ENCODE data around the gene CCIN.

Gene CCIN

DNA sequence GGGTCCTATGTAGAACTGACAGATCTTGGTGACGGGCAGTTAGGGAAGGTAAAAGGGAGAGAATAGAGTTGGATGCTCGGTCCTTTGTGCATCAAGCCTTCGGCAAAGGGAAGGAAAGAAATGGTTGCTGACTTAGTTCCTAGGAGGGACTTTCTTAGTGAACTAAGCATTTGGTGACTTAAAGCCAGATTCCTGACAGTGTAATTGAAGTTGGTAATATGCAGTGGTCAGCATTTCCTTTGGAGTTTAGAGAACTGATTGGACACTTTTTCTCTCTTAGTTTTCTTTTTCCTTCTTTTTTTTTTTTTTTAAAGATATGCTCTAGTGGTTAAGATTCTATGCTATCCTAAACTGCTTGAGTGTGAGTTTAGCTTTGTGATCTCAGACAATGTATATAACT lies 23.8 kb downstream of the CCIN start:
- no peak for DNase-seq

DNA sequence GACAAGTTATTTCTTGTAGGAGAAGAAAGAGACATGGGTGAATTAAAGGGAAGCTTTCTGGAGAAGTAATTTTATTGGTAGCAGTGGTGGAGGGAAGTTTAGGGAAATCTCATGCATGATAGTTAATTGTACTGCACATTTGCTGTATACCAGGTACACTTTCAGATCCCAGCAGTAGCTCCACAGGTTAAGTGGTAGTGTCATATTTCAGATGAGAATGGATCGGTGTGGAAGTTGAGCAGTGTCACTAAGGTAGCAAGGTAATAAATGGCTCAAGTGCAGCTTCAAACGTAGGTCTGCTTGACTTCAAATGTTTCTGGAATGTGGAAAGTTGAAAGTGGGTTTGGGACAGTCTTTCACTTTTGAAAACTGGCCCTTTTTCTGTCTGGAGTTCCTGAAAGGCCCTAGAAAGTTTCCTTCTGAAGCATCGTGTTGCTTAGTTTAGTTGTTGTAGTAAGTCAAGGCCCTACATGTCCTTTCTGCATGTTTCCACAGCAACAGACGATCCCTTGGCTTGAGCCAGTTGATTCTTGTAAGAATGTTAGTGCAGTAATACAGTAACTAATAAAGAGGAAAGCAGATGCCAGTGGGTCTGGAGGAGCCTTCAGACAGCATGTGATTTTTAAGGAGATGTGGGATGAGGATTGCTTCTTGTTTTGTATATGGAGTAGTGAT lies 25.3 kb downstream of the CCIN start:
- DNase-seq, result peak; percentile 40

DNA sequence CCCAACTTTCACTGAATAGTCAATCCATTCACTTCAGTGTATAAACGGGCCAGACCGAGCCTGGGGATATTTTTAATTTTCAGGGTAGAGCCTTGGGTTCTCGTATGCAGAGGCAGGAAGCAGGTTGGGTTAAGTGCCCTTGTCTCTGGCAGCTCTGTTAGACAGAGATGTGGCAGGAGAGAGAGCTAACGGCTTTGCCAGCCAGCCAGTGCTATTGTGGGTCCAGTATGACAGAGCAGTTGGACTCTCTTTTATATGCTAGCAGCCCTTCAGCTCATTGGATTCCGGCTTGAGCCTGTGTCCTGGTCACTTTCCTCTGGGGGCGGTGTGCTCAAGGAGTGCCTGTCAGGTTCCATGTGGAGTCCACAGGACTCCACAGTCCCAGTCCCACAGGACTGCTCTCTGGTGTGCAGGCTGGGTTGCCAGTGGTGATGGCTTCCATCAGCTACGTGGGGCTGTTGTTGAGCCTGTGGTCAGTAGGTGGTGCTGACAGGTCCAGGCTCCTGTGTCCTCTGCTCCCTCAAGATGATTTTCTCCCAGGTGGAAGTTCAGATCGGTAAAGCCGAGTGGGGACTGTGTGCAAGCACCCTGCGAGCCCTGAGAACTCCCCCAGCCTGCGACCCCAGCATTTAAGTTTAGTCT lies 35.8 kb downstream of the CCIN start:
- no peak for DNase-seq

DNA sequence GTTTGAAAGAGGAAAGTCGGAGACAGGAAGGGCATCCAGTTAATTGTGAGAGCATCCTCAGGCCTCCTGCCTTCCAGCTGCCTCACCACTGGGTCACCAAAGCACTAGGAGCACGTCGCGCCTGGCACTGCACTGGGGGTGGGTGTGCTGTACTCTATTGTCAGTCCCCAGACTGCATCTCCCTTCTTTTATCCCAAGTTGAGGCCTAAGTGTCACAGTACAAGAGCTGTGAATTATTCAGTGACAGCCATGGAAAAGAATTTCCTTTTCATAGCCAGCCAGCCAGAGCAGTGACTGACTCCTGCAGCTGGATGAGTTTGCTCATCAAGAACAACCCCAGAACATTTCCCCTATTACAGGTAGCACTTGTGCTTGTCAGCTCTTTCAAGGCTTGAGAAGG lies 37.8 kb downstream of the CCIN start:
- DNase-seq, result no peak

DNA sequence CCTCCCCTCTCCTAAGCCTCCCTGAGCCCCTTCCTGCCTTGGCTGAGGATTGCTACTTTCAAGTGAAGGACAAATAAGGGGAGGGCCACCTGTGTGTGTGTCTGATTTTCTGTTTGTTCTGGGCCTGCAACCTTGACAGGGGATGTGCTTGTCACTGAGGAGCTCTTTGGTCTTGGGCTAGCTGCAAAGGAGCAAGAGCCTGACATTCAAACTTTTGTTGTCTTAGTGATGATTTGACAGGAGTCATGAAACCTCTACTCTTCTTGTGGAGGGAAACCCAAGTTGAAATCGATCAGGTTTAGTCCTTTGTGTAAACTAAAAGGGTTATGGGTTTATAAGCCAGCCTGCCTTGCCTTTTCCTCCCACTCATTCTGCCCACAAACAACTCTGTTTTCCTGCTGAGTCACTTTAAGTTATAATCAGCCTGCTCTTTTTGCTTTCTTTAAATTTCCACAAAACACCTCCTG lies 38.4 kb downstream of the CCIN start:
- DNase-seq, result no peak

DNA sequence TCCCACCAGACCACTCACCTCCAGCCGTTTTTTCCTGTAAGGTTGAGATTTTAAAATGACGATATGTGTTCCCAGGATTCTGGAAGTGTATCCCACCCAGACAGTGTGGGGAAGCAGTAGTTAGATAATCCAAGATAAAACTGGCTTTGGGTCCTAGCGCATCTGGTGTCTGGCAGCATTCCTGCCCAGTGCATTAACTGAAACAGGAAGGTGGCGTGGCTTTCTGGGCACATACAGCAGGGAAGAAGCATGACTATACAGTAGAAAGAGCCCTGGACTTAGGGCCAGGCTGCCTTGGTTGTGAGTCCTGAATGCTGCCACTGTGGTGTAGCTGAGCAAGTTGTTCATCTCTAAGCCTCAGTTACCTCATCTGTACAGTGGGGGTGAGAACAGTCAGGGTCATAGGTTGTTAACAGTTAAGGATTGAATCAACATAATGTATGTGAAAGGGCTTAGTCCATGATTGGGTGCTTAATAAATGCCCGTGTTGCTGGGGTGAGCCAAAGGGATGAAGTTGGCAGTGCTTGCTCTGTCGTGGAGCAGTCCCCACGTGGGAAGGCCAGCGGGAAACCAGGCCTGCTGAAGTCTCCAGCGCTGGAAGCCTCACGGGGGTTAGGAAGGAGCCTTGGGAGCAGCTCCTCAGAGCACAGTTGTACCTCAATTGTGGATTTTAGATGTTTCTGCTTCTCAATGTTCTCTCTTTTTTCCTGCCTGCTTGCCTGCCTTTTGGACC lies 39.5 kb downstream of the CCIN start:
- no peak for DNase-seq

DNA sequence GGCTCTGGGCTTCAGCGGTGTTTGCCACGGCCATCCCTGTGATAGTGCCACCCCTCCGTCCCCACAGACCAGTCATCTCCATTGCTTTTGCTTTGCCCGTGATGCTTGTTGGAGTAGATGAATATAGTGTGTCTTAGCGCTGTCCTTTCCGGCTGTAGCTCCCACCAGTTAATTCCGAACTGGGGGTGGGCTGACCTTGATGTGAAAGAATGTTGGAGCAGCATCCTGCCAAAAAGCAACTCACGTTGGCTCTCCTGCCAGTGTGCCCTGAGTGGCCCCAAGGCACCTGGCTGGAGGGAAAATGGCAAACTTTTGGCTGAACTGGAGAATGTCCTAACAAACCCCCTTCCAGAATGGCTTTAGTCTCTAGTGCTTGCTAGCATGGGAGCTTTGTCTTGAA lies 41.5 kb downstream of the CCIN start:
- no peak for DNase-seq

DNA sequence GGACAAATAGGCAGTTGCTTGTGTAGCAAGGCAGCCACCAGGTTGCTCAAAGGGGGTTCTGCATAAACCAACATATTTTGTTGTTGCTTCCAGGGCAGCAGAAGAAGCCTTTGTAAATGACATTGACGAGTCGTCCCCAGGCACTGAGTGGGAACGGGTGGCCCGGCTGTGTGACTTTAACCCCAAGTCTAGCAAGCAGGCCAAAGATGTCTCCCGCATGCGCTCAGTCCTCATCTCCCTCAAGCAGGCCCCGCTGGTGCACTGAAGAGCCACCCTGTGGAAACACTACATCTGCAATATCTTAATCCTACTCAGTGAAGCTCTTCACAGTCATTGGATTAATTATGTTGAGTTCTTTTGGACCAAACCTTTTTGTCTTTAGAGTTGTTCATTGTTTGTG lies 42.3 kb downstream of the CCIN start:
- DNase-seq, result no peak

DNA sequence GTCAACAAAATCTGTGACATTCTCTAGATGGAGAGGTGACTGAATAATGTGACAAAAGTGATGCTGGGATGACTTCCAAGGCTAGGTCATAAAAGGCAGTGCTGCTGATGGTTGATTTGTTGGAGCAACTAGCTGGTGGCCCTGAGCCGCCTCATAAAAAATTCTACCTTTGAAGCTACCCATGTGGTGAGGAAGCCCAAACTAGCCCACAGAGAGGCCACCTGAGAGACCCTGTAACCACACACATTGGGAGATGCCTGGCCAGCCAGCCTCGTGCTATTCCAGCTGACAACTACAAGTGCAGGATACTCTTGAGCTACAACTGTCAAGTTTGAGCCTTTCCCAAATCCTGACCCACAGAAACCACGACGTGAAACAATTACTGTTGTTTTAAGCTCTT lies 44.2 kb downstream of the CCIN start:
- no peak for DNase-seq

DNA sequence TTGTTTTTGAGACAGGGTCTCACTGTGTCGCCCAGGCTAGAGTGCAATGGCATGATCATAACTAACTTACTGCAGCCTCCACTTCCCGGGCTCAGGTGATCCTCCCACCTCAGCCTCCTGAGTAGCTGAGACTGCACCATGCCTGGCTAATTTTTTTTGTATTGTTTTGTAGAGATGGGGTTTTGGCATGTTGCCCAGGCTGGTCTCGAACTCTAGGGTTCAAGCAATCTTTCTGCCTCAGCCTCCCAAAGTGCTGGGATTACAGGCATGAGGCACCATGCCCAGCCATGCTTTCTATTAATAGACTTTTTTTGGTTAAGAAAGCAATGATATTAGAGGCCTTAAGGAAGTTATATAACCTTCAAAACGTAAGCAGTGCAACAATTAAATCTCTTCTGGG lies 44.8 kb downstream of the CCIN start:
- no peak for DNase-seq

DNA sequence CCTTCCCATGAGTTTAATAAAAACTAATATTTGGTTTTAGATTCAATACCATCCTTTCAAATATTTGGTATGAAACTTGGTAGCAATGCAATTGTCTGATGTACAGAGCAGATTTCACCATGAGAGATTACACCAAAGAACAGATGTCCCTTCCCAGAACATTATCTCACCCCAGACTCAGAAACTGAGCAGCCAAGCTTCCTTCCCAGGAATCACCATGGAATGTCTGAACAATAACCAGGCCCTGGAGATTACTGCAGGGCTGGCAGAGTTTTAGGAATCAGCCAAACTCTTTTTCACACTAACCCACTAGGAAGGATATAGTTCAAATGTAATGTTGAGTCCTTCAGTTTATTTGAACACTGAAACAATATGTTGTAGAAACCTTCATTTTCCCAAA lies 45.4 kb downstream of the CCIN start:
- no peak for DNase-seq

DNA sequence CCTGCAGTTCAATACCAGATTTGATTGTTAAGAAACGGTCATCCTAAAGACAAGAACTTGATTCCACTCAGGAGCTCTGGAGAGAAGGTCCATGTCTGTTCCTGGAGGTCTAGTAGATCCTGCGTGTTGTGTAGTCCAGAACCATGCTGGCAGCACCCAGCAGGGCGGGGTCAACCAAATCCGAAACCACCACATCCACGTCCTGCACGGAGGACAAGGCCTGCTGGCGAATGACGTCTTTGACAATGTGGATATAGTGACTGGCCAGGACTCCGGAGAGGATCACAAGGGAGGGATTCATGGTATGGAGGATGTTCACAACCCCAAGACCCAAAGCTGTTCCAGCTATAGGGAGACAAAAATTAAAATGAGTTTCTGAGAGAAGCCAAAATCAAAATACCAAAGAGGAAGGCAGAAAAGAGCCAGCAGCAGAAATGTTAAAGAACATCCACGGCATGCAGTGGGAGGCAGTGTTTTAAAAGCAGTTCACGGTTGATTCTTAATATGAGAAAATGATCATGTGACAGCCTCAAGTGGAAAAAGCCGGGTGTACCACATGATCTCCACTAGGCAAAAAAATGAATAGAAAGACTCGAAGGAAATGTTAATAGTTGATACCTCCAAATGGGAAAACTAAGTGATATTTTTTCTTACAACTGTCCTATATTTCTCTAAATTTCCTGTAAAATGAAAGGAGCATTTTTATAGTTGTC lies 48.2 kb downstream of the CCIN start:
- no peak for DNase-seq

DNA sequence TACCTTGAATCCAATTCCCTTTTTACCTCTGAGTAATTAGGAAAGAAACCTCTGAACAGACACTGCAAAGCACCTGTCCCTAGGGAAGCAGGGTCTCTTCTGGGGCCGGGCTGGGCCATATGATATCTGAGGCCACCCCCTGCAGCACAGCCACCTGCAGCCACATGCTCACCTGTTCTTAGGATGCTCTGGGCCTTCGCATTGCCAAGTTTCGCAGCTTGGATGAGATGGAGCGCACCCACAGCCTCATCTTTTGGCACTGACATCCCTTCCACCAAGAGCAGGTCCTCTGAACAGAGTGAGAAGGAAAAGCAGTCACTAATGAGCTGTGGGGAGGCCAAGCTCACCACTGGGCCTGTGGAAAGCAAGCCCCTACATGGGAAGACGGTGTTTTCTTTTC lies 48.8 kb downstream of the CCIN start:
- DNase-seq, result no peak

DNA sequence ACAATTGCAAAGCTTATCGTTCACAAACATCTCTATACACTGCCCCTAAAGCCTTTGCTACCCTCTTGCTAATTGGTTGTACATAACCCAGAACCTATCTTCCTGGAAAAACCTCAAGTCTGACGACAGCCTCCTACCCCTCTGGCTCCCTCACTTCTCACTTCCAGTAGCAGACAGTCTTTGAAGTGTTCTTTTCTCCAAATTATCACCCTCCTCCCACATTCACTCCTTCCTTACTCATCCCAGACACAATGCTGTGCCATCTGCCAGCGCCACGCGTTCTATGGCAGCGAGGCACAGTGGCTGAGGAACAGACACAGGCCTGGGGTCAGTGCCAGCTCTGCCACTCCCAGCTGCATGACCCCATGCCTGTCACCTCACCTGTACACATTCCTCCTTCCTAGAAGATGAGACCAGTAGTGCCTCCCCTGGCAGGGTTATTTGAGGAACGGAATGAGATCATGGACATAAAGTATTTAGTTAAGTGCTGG lies 49.3 kb downstream of the CCIN start:
- DNase-seq, result no peak
